GM12864 (cell line): ENCODE results near the gene RPUSD1.
"Not testable (repeated sequence)": the region's sequence is repeated elsewhere in the genome, so short reads cannot be mapped to it uniquely, and the experiment has no call there.

Source experiments
- DNase-seq: peaks from one replicate; pipeline ENCODE4 v3.0.0-alpha.2; 2011; ENCODE audit warnings: low read depth
- H3K4me3 ChIP-seq: 2 replicates; pipeline ENCODE4 v1.5.1; 2011; ENCODE audit warnings: mild to moderate bottlenecking, low read depth, low read length, control low read depth
- CTCF ChIP-seq: IDR thresholded peaks from 2 replicates; pipeline ENCODE4 v1.5.1; 2011; ENCODE audit warnings: low read depth, mild to moderate bottlenecking, moderate library complexity, low read length, control low read depth, inconsistent platforms; ENCODE audit errors: missing control alignments

RPUSD1 gene

GRCh38 chr16:824601-825000 lies 36.4 kb upstream of the RPUSD1 start:
- H3K4me3 ChIP-seq, result no peak overlapping the region
- no peak for TF ChIP-seq CTCF

GRCh38 chr16:824194-824593 lies 36.0 kb upstream of the RPUSD1 start:
- no peak overlapping the region for H3K4me3 ChIP-seq
- no peak for TF ChIP-seq CTCF
- DNase-seq, result no peak

More at GRCh38 chr16:824601-825000, 36.4 kb upstream of the RPUSD1 start:
- DNase-seq, result no peak

GRCh38 chr16:822909-823297 lies 34.7 kb upstream of the RPUSD1 start:
- H3K4me3 ChIP-seq, result no peak overlapping the region
- no peak for DNase-seq
- no peak for TF ChIP-seq CTCF

- no peak for TF ChIP-seq CTCF
- H3K4me3 ChIP-seq, result no peak overlapping the region
Observed at GRCh38 chr16:822174-822908, 34.2 kb upstream of the RPUSD1 start.

GRCh38 chr16:821751-822150 lies 33.6 kb upstream of the RPUSD1 start:
- no peak for TF ChIP-seq CTCF
- no peak for DNase-seq
- no peak overlapping the region for H3K4me3 ChIP-seq

More at GRCh38 chr16:822174-822908, 34.2 kb upstream of the RPUSD1 start:
- DNase-seq, result no peak

- no peak overlapping the region for H3K4me3 ChIP-seq
- DNase-seq, result no peak
- TF ChIP-seq CTCF, result no peak
Observed at GRCh38 chr16:820748-821147, 32.6 kb upstream of the RPUSD1 start.

GRCh38 chr16:820044-820408 lies 31.8 kb upstream of the RPUSD1 start:
- not testable (repeated sequence) for H3K4me3 ChIP-seq

More at GRCh38 chr16:820044-820408, 31.8 kb upstream of the RPUSD1 start:
- not testable (repeated sequence) for DNase-seq
